ENCODE measurements around the gene GALNT13.

The GALNT13 gene

DNA sequence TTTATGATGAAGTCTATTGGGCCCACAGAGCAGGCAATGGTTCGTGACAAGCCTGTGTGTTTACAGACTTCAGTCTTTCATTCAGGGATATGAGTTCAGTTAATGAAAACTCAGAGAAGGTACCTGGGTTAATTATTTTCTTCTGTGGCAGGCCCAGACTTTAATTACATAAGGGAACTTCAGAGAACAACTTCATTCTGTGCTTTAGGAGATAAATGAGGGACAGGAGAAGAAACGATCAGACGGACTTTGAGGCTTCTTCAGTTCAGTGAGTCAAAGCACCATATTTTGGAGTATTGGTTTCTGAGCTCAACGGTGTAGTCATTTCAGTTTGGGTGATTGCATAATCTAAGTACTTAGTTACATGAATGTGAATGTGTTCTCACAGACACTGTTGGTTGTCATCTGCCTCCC, 623.7 kb downstream of the GALNT13 start:
- no peak for FAIRE-seq

GRCh38 chr2:154497019-154497418, 625.3 kb downstream of the GALNT13 start:
- FAIRE-seq, result no peak

All from islet of Langerhans (tissue), 1 donor.